A549 (cell line): ENCODE results near the gene SERINC5. TPM values are rescaled to one million over a fixed set of nuclear protein-coding genes. Genes with fewer than 3 reads are reported as not detected.

ENCODE experiments used
- ATAC-seq, 2 experiments: fragments of 200-7000 bp in 1 of 2; fragments of >200 bp in 1 of 2; cut with Nextera tagmentation in 1 of 2; cut with Tn5 transposase in 1 of 2; 3 replicates each; pipeline versions ENCODE4 v1.8.0 to v1.9.1; 2018 to 2020; ENCODE audit warnings: mild to moderate bottlenecking in 1 of 2, moderate library complexity in 1 of 2
- CTCF ChIA-PET: fragments of 300-600 bp; sonication (Branson Sonifier 250); formaldehyde crosslinking; extraction: SDS; loops from one replicate; lab custom pipeline; 2021; ENCODE audit warnings: antibody characterized with exemption, inconsistent platforms; lab: Yijun Ruan, JAX
- POLR2A ChIA-PET: fragments of 350-600 bp; formaldehyde crosslinking; extraction: SDS; loops from one replicate; lab custom pipeline; 2021; ENCODE audit warnings: antibody characterized with exemption, inconsistent platforms; lab: Yijun Ruan, JAX
- DNase-seq, 2 experiments: peaks; one replicate each; pipeline versions ENCODE4 v3.0.0 to v3.0.0-alpha.2; 2011 to 2016; ENCODE audit warnings: low read depth in 1 of 2, low spot score in 1 of 2
- FAIRE-seq: peaks from 2 replicates; lab custom pipeline; 2011; peaks lifted over from hg19 to GRCh38; lab: Jason Lieb, UNC
- H3K27ac ChIP-seq, 2 experiments: fragments of >200 bp; sonication (Bioruptor Twin); formaldehyde crosslinking; 3 replicates each; pipeline ENCODE4 v1.5.1; 2016 to 2017
- H3K4me1 ChIP-seq: fragments of >200 bp; sonication (Bioruptor Twin); formaldehyde crosslinking; 3 replicates; pipeline ENCODE4 v1.6.1; 2016
- H3K4me2 ChIP-seq: fragments of >200 bp; sonication (Bioruptor Twin); formaldehyde crosslinking; 3 replicates; pipeline ENCODE4 v1.6.1; 2016
- H3K4me3 ChIP-seq: fragments of >200 bp; sonication (Bioruptor Twin); formaldehyde crosslinking; 3 replicates; pipeline ENCODE4 v1.5.1; 2016
- H3K9me3 ChIP-seq: fragments of >200 bp; sonication (Bioruptor Twin); formaldehyde crosslinking; 3 replicates; pipeline ENCODE4 v1.6.1; 2016
- CHD4 ChIP-seq: fragments of 200-600 bp; sonication (generic); IDR thresholded peaks from 2 replicates; pipeline ENCODE4 v1.6.1; 2016; ENCODE audit warnings: antibody characterized with exemption, mild to moderate bottlenecking, borderline replicate concordance
- FOSL2 ChIP-seq, 2 experiments: fragments of 450-650 bp in 1 of 2; fragments of >200 bp in 1 of 2; sonication (Bioruptor Twin) in 1 of 2; formaldehyde crosslinking; IDR thresholded peaks; 2 replicates each; pipeline versions ENCODE4 v1.5.0 to v1.6.1; 2016 to 2020; ENCODE audit warnings: mild to moderate bottlenecking in 1 of 2, moderate library complexity in 1 of 2
- HOXB5 ChIP-seq: fragments of 250-450 bp; sonication (Bioruptor Pico); IDR thresholded peaks from 2 replicates; pipeline ENCODE4 v1.5.0; 2020; ENCODE audit warnings: mild to moderate bottlenecking, moderate library complexity
- MAZ ChIP-seq: fragments of 150-350 bp; IDR thresholded peaks from 2 replicates; pipeline ENCODE4 v1.6.1; 2014; ENCODE audit warnings: antibody characterized with exemption, low read depth, low read length, borderline replicate concordance
- NR3C1 ChIP-seq: fragments of >200 bp; sonication (Bioruptor Twin); formaldehyde crosslinking; IDR thresholded peaks from 3 replicates; pipeline ENCODE4 v1.6.1; 2017
- PHF8 ChIP-seq: fragments of 200-600 bp; sonication (generic); IDR thresholded peaks from 2 replicates; pipeline ENCODE4 v1.6.1; 2016; ENCODE audit warnings: low read depth, mild to moderate bottlenecking, antibody characterized with exemption, moderate library complexity, borderline replicate concordance
- POLR2A ChIP-seq: IDR thresholded peaks from 2 replicates; pipeline ENCODE4 v1.6.1; 2012; ENCODE audit warnings: mild to moderate bottlenecking, low read length
- RAD21 ChIP-seq, 2 experiments: fragments of >200 bp in 1 of 2; sonication (Bioruptor Twin) in 1 of 2; formaldehyde crosslinking in 1 of 2; IDR thresholded peaks in 1 of 2; conservative IDR thresholded peaks in 1 of 2; 2 replicates in 1 of 2; 3 replicates in 1 of 2; pipeline ENCODE4 v1.6.1; 2012 to 2018; ENCODE audit warnings: inconsistent platforms in 1 of 2
- RNF2 ChIP-seq: fragments of 200-600 bp; sonication (generic); IDR thresholded peaks from 2 replicates; pipeline ENCODE4 v1.6.1; 2016; ENCODE audit warnings: low read depth, mild to moderate bottlenecking, antibody characterized with exemption, moderate library complexity, borderline replicate concordance
- SREBF2 ChIP-seq: fragments of 450-650 bp; IDR thresholded peaks from 2 replicates; pipeline ENCODE4 v1.6.1; 2014; ENCODE audit warnings: mild to moderate bottlenecking, moderate library complexity
- ZSCAN20 ChIP-seq: fragments of 250-450 bp; sonication (Bioruptor Pico); IDR thresholded peaks from 2 replicates; pipeline ENCODE4 v1.8.0; 2022; ENCODE audit warnings: mild to moderate bottlenecking, moderate library complexity
- WGBS: methylation state at CpG from one replicate; pipeline ENCODE4 v1.1.6; 2017; ENCODE audit errors: missing lambda C conversion rate; 5-methylcytosine and 5-hydroxymethylcytosine counted together
- polyA plus RNA-seq, 4 experiments: library from polyadenylated mRNA; depleted of rRNA in 3 of 4; stranded (reverse); fragments of >200 nt; fragmentation: RNase III in 1 of 4; extraction: RNeasy Plus Mini Kit Qiagen cat#74134 plus additional on column Dnase treatment in 1 of 4; gene quantifications; 2 replicates in 3 of 4; 3 replicates in 1 of 4; pipeline ENCODE4 v1.2.3, GENCODE V29; 2011 to 2017
- TF ChIP-seq, protein P1 (sequence below): fragments of 450-650 bp; IDR thresholded peaks from 2 replicates; pipeline ENCODE4 v1.6.1; 2014; ENCODE audit warnings: antibody characterized with exemption
- TF ChIP-seq, protein P2 (sequence below): fragments of >200 bp; sonication (Bioruptor Twin); formaldehyde crosslinking; IDR thresholded peaks from 2 replicates; pipeline ENCODE4 v1.6.1; 2016
- TF ChIP-seq, protein P3 (sequence below): IDR thresholded peaks from 2 replicates; pipeline ENCODE4 v1.6.1; 2012
- TF ChIP-seq, protein P4 (sequence below): fragments of 200-600 bp; sonication (generic); IDR thresholded peaks from 2 replicates; pipeline ENCODE4 v1.6.1; 2016; ENCODE audit warnings: antibody characterized with exemption, mild to moderate bottlenecking, moderate library complexity
- TF ChIP-seq, protein P5 (sequence below): fragments of >200 bp; sonication (Bioruptor Twin); formaldehyde crosslinking; IDR thresholded peaks from 3 replicates; pipeline ENCODE4 v1.5.1; 2016

The SERINC5 gene
- polyA plus RNA-seq, 2 of the 4 experiments (the other 2 are of a cell fraction): 7.0 to 13.4 TPM

DNA sequence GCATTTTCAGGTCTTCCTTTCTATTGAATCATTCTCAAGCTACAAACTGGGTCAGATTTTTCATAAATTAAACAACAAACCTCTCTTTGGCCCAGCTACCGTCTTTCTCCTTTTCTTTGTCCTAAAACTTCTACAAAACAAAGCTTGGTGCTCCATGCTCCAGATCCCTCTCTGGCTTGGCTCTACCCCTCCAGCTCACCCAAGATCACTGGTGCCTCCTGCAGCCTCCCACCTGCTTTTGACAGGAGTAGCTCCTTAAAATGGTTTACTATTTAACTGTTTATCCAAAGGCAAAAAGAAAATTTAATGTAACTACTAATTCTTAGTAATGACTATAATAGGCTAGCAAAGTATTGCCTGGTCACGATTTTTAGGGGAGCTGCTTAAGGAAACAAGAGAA lies 10.7 kb upstream of the SERINC5 start:
- TF ChIP-seq ZSCAN20 (CRISPR knock-in tag): no peak
- no peak for TF ChIP-seq SREBF2
- no peak for TF ChIP-seq RAD21 (conservative IDR thresholded peaks at IDR 0.05 in 1 of 2, IDR thresholded peaks at IDR 0.05 in 1 of 2)
- TF ChIP-seq MAZ: no peak
- TF ChIP-seq HOXB5 (CRISPR knock-in tag): no peak
- CTCF ChIA-PET: interaction anchor here (0.8 to 1.0 kb wide), 3 partner anchors 40 to 175 kb away, joined by 3 read pairs; no protein-coding TSS in a partner anchor
- ATAC-seq (no peak), DNase-seq (no peak), FAIRE-seq (no peak)
- Histone ChIP-seq H3K4me1 (no peaks in the 10 kb centered on the region), H3K9me3 (no peaks in the 10 kb centered on the region), H3K4me3 (no peak overlapping the region), H3K27ac (no peak overlapping the region), H3K4me2 (no peak overlapping the region)
- POLR2A ChIA-PET: no interaction called here
- WGBS: 56% methylated on average over 2 of the region's 2 CpGs

DNA sequence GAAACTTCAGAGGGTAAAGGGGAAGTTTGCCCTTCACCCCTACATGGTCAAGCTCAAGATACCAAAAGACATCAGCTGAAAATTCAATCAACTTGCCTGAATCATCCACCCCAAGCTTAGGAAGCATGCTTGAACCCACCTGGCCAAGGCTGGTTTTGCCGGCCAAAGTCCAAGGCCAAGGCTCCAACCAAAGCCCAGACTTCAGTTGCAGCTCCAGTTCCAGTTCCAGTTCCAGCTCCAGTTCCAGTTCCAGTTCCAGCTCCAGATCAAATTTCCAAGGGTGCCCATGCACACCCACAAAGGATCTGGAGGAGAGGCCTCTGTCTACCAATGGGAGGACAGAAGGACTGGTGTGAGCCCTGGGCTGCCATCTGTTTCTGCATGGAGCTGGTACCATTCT lies 4.6 kb upstream of the SERINC5 start:
- no peak overlapping the region for H3K4me3 ChIP-seq
- 100% methylated on average over 1 of the region's 1 CpG for WGBS
- no peak overlapping the region for H3K27ac ChIP-seq
- H3K4me2 ChIP-seq: no peak overlapping the region
- DNase-seq: no peak
- ChIA-PET POLR2A (no interaction called here), CTCF (interaction anchor here (1.0 to 2.4 kb wide), 3 partner anchors 47 to 177 kb away, joined by 4 to 7 read pairs (median 5); no protein-coding TSS in a partner anchor)
- H3K9me3 ChIP-seq: no peaks in the 10 kb centered on the region
- TF ChIP-seq ZSCAN20 (CRISPR knock-in tag) (no peak), FOSL2 (IDR thresholded peaks at IDR 0.05) (no peak), FOSL2 (CRISPR knock-in tag; IDR thresholded peaks at IDR 0.05) (no peak), NR3C1 (no peak), PHF8 (no peak), CHD4 (no peak), POLR2A (no peak), RNF2 (no peak)
- TF ChIP-seq, protein P1, sequence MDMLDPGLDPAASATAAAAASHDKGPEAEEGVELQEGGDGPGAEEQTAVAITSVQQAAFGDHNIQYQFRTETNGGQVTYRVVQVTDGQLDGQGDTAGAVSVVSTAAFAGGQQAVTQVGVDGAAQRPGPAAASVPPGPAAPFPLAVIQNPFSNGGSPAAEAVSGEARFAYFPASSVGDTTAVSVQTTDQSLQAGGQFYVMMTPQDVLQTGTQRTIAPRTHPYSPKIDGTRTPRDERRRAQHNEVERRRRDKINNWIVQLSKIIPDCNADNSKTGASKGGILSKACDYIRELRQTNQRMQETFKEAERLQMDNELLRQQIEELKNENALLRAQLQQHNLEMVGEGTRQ: no peak
- TF ChIP-seq, protein P2, sequence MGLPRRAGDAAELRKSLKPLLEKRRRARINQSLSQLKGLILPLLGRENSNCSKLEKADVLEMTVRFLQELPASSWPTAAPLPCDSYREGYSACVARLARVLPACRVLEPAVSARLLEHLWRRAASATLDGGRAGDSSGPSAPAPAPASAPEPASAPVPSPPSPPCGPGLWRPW: no peak
- TF ChIP-seq, protein P3, sequence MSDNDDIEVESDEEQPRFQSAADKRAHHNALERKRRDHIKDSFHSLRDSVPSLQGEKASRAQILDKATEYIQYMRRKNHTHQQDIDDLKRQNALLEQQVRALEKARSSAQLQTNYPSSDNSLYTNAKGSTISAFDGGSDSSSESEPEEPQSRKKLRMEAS: no peak
- TF ChIP-seq, protein P4, sequence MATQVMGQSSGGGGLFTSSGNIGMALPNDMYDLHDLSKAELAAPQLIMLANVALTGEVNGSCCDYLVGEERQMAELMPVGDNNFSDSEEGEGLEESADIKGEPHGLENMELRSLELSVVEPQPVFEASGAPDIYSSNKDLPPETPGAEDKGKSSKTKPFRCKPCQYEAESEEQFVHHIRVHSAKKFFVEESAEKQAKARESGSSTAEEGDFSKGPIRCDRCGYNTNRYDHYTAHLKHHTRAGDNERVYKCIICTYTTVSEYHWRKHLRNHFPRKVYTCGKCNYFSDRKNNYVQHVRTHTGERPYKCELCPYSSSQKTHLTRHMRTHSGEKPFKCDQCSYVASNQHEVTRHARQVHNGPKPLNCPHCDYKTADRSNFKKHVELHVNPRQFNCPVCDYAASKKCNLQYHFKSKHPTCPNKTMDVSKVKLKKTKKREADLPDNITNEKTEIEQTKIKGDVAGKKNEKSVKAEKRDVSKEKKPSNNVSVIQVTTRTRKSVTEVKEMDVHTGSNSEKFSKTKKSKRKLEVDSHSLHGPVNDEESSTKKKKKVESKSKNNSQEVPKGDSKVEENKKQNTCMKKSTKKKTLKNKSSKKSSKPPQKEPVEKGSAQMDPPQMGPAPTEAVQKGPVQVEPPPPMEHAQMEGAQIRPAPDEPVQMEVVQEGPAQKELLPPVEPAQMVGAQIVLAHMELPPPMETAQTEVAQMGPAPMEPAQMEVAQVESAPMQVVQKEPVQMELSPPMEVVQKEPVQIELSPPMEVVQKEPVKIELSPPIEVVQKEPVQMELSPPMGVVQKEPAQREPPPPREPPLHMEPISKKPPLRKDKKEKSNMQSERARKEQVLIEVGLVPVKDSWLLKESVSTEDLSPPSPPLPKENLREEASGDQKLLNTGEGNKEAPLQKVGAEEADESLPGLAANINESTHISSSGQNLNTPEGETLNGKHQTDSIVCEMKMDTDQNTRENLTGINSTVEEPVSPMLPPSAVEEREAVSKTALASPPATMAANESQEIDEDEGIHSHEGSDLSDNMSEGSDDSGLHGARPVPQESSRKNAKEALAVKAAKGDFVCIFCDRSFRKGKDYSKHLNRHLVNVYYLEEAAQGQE: no peak
- TF ChIP-seq, protein P5, sequence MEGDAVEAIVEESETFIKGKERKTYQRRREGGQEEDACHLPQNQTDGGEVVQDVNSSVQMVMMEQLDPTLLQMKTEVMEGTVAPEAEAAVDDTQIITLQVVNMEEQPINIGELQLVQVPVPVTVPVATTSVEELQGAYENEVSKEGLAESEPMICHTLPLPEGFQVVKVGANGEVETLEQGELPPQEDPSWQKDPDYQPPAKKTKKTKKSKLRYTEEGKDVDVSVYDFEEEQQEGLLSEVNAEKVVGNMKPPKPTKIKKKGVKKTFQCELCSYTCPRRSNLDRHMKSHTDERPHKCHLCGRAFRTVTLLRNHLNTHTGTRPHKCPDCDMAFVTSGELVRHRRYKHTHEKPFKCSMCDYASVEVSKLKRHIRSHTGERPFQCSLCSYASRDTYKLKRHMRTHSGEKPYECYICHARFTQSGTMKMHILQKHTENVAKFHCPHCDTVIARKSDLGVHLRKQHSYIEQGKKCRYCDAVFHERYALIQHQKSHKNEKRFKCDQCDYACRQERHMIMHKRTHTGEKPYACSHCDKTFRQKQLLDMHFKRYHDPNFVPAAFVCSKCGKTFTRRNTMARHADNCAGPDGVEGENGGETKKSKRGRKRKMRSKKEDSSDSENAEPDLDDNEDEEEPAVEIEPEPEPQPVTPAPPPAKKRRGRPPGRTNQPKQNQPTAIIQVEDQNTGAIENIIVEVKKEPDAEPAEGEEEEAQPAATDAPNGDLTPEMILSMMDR: no peak
- H3K4me1 ChIP-seq: 0 out of 3 replicates have a peak, but pooled peaks cover 3% of the 10 kb centered on the region
- ATAC-seq: no peak
- FAIRE-seq: no peak
